Thyroid gland (tissue), 4 donors: ENCODE measurements around the gene ADCY5. TPM values are rescaled to one million over a fixed set of nuclear protein-coding genes. Genes with fewer than 3 reads are reported as not detected.

ENCODE experiments used
- DNase-seq, 2 donors: peaks; one replicate each; pipeline ENCODE4 v3.0.0-alpha.2; 2019
- H3K27ac ChIP-seq, 3 donors: fragments of 200-600 bp; sonication (generic); 1 replicate in 2 of 3; 2 replicates in 1 of 3; pipeline ENCODE4 v1.5.1; 2016 to 2019; ENCODE audit warnings: mild to moderate bottlenecking in 1 of 3, moderate library complexity in 1 of 3
- H3K27me3 ChIP-seq: fragments of 200-600 bp; sonication (generic); one replicate; pipeline ENCODE4 v1.5.1; 2019
- H3K36me3 ChIP-seq, 2 donors: fragments of 200-600 bp; sonication (generic); one replicate each; pipeline ENCODE4 v1.5.1; 2016 to 2019
- H3K4me1 ChIP-seq, 2 donors: fragments of 200-600 bp; sonication (generic); one replicate each; pipeline ENCODE4 v1.5.1; 2017 to 2019
- H3K4me3 ChIP-seq, 3 donors: fragments of 200-600 bp; sonication (generic); replicated peaks in 1 of 3; 1 replicate in 2 of 3; 2 replicates in 1 of 3; pipeline ENCODE4 v1.5.1; 2016; ENCODE audit warnings: mild to moderate bottlenecking in 1 of 3
- H3K9me3 ChIP-seq: fragments of 200-600 bp; sonication (generic); one replicate; pipeline ENCODE4 v1.5.1; 2017
- CTCF ChIP-seq, 6 experiments: fragments of 200-600 bp in 3 of 6; fragments of 450-650 bp in 3 of 6; sonication (generic) in 3 of 6; IDR thresholded peaks; one replicate each; pipeline ENCODE4 v1.5.1; 2016 to 2019; ENCODE audit warnings: antibody characterized with exemption in 6 of 6, mild to moderate bottlenecking in 2 of 6, inconsistent platforms in 1 of 6, moderate library complexity in 1 of 6
- POLR2A ChIP-seq, 2 donors: fragments of 450-650 bp; IDR thresholded peaks; one replicate each; pipeline ENCODE4 v1.6.1; 2017; ENCODE audit warnings: antibody characterized with exemption in 2 of 2, mild to moderate bottlenecking in 2 of 2, moderate library complexity in 1 of 2
- WGBS, 2 donors: methylation state at CpG; one replicate each; pipeline ENCODE4 v1.1.5; 2017; 5-methylcytosine and 5-hydroxymethylcytosine counted together
- intact Hi-C: fragments of 100-400 bp; cut with DNase I; formaldehyde crosslinking; loops from one replicate; pipeline ENCODE4 v1.15.1; 2023
- total RNA-seq, 4 donors: library from RNA; depleted of rRNA; stranded (reverse); fragments of >200 nt; gene quantifications; one replicate each; pipeline ENCODE4 v1.2.3, GENCODE V29; 2016

ADCY5 gene
- total RNA-seq, 4 donors from 2014 or later: 0.78 to 2.7 (median 1.8) TPM

GRCh38 chr3:123476967-123477750 is 28.3 kb upstream of the ADCY5 start:
- no peaks in the 10 kb centered on the region for H3K9me3 ChIP-seq
- DNase-seq: no peak
- H3K4me3 ChIP-seq: no peak overlapping the region
- TF ChIP-seq POLR2A (IDR thresholded peaks at IDR 0.05): no peak
- TF ChIP-seq CTCF (IDR thresholded peaks at IDR 0.05): no peak
- H3K4me1 ChIP-seq: no peaks in the 10 kb centered on the region
- intact Hi-C loops: no loop called here
- H3K27me3 ChIP-seq: no peaks in the 10 kb centered on the region
- H3K36me3 ChIP-seq: no peaks in the 10 kb centered on the region
- 79 to 80% methylated on average over 15 of the region's 15 CpGs for WGBS, 2 donors
- no peak overlapping the region for H3K27ac ChIP-seq

GRCh38 chr3:123475786-123476185 is 26.9 kb upstream of the ADCY5 start:
- Histone ChIP-seq H3K4me1 (no peaks in the 10 kb centered on the region), H3K27ac (no peak overlapping the region), H3K4me3 (no peak overlapping the region), H3K9me3 (no peaks in the 10 kb centered on the region), H3K36me3 (no peaks in the 10 kb centered on the region), H3K27me3 (no peaks in the 10 kb centered on the region)
- 76 to 80% methylated on average over 7 of the region's 7 CpGs for WGBS, 2 donors
- intact Hi-C loops: no loop called here
- DNase-seq: no peak
- TF ChIP-seq CTCF (IDR thresholded peaks at IDR 0.05): no peak
- TF ChIP-seq POLR2A (IDR thresholded peaks at IDR 0.05): no peak

DNA sequence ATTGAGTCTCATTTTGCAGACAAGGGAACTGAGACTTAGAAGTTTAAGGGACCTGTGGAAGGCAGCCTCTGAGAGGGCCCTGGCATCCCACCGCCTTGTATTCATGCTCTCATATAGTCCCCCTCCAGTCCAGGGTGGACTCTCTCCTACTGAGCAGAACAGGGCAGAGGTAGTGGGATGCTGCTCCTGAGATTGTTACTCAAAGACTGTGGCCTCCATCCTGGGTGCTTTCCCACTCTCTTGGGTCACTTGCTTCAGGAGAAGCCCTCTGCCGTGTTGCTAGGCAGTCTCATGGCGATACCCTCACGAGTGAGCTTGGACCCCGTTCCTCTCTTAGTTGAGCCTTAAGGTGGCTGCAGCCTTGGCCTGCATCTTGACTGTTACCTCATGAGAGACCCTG is 22.2 kb upstream of the ADCY5 start:
- H3K4me3 ChIP-seq: no peak overlapping the region
- no peaks in the 10 kb centered on the region for H3K9me3 ChIP-seq
- H3K4me1 ChIP-seq: no peaks in the 10 kb centered on the region
- TF ChIP-seq POLR2A (IDR thresholded peaks at IDR 0.05): no peak
- no peaks in the 10 kb centered on the region for H3K36me3 ChIP-seq
- no peaks in the 10 kb centered on the region for H3K27me3 ChIP-seq
- no peak overlapping the region for H3K27ac ChIP-seq
- 93% methylated on average over 5 of the region's 5 CpGs for WGBS, 2 donors
- DNase-seq: no peak
- intact Hi-C loops: no loop called here

DNA sequence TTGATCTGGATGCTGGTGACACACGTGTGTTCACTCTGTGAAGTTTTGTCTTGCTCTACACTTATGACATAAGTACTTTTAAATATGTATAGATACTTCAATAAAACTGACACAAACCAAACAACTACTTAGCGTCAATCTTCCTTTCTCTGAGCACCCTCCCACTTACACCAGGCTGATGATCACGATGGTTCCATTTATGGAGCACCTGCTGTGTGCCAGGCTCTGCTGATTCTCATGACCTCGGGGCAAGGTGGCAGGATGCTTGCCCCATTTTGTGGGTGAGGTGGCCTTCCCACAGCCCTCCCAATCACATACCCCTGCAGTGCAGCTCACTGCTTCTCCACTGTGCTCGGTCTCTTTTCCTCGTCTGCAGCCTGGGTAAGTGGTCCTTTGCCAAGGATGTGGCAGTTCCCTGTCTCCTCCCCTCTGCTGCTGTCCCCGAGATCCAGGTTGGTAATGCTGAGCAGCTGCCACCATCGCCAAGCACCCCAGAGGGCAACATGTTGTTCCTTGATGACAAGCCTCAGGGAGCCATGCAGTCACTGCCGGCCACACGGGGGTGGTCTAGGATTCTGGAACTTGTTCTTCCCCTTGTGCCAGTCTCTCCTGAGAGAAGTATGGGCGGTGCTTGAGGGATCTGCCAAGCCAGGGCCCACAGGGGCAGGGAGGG is 20.6 kb upstream of the ADCY5 start:
- Histone ChIP-seq H3K36me3 (no peaks in the 10 kb centered on the region), H3K4me3 (no peak overlapping the region), H3K4me1 (no peaks in the 10 kb centered on the region), H3K9me3 (no peaks in the 10 kb centered on the region), H3K27ac (no peak overlapping the region), H3K27me3 (no peaks in the 10 kb centered on the region)
- no peak for DNase-seq
- intact Hi-C loops: no loop called here
- TF ChIP-seq CTCF (IDR thresholded peaks at IDR 0.05) (no peak), POLR2A (IDR thresholded peaks at IDR 0.05) (no peak)
- 76 to 85% methylated on average over 8 to 11 of the region's 11 CpGs for WGBS, 2 donors

GRCh38 chr3:123467046-123467445 is 18.2 kb upstream of the ADCY5 start:
- 54 to 66% methylated on average over 5 of the region's 5 CpGs for WGBS, 2 donors
- no peaks in the 10 kb centered on the region for H3K36me3 ChIP-seq
- H3K4me1 ChIP-seq: no peaks in the 10 kb centered on the region
- no peak for DNase-seq
- intact Hi-C loops: no loop called here
- TF ChIP-seq CTCF (IDR thresholded peaks at IDR 0.05) (no peak), POLR2A (IDR thresholded peaks at IDR 0.05) (no peak)
- no peaks in the 10 kb centered on the region for H3K9me3 ChIP-seq
- no peak overlapping the region for H3K4me3 ChIP-seq
- no peak overlapping the region for H3K27ac ChIP-seq
- no peaks in the 10 kb centered on the region for H3K27me3 ChIP-seq
